Endothelial cell of umbilical vein (primary cell): ENCODE measurements around the gene KRTAP10-2. TPM values are rescaled to one million over a fixed set of nuclear protein-coding genes. Genes with fewer than 3 reads are reported as not detected.

Experiments
- BruUV-seq: library from RNA; stranded (reverse); fragments of 400-500 nt; replicated peaks from 2 replicates; lab custom pipeline; 2021; lab: Mats Ljungman, UMichigan
- CTCF ChIA-PET: fragments of 300-600, 350-600 bp; sonication (Branson Sonifier 250); formaldehyde crosslinking; loops from one replicate; lab custom pipeline; 2021; ENCODE audit warnings: antibody characterized with exemption, inconsistent platforms; lab: Charles Lee
- POLR2A ChIA-PET: fragments of 300-600, 350-600 bp; sonication (Branson Sonifier 250); formaldehyde crosslinking; loops from one replicate; lab custom pipeline; 2021; ENCODE audit warnings: antibody characterized with exemption, inconsistent platforms; lab: Charles Lee
- DNase-seq: peaks from one replicate; pipeline ENCODE4 v3.0.0-alpha.2; 2011; ENCODE audit warnings: low read depth, low spot score
- FAIRE-seq: peaks from 2 replicates; lab custom pipeline; 2011; peaks lifted over from hg19 to GRCh38; lab: Jason Lieb, UNC
- H2AFZ ChIP-seq: 2 replicates; pipeline ENCODE4 v1.6.0; 2012; ENCODE audit warnings: low read depth, low read length, control low read depth, inconsistent platforms
- H3K27ac ChIP-seq: 2 replicates; pipeline ENCODE4 v1.5.1; 2011; ENCODE audit warnings: low read depth, mild to moderate bottlenecking, control low read depth, low read length, moderate library complexity; ENCODE audit not compliant: insufficient read depth
- H3K27me3 ChIP-seq, 2 experiments: 2 replicates each; pipeline versions ENCODE4 v1.6.0 to v1.6.1; 2011; ENCODE audit warnings: low read length in 2 of 2, mixed read lengths in 1 of 2; ENCODE audit not compliant: control insufficient read depth in 2 of 2, insufficient read depth in 2 of 2
- H3K36me3 ChIP-seq, 2 experiments: 2 replicates in 1 of 2; 3 replicates in 1 of 2; pipeline ENCODE4 v1.5.1; 2011; ENCODE audit warnings: low read length in 2 of 2, mild to moderate bottlenecking in 1 of 2, moderate library complexity in 1 of 2; ENCODE audit not compliant: control insufficient read depth in 2 of 2, insufficient read depth in 2 of 2; ENCODE audit errors: extremely low read depth in 1 of 2
- H3K4me1 ChIP-seq: 3 replicates; pipeline ENCODE4 v1.5.1; 2011; ENCODE audit warnings: mild to moderate bottlenecking, low read length; ENCODE audit not compliant: control insufficient read depth, insufficient read depth; ENCODE audit errors: extremely low read depth
- H3K4me2 ChIP-seq: 2 replicates; pipeline ENCODE4 v1.6.1; 2011; ENCODE audit warnings: low read length, control low read depth, mixed read lengths; ENCODE audit not compliant: insufficient read depth
- H3K4me3 ChIP-seq, 3 experiments: fragments of 200-600 bp in 1 of 3; sonication (generic), shearing (Covaris generic) in 1 of 3; replicated peaks in 1 of 3; 2 replicates each; pipeline ENCODE4 v1.5.1; 2011 to 2016; ENCODE audit warnings: control low read depth in 3 of 3, low read length in 3 of 3, mild to moderate bottlenecking in 2 of 3, inconsistent platforms in 1 of 3, low read depth in 1 of 3, moderate library complexity in 1 of 3; ENCODE audit not compliant: insufficient read depth in 1 of 3
- H3K79me2 ChIP-seq: 2 replicates; pipeline ENCODE4 v1.6.0; 2012; ENCODE audit warnings: low read length, inconsistent platforms; ENCODE audit not compliant: control insufficient read depth, insufficient read depth
- H3K9ac ChIP-seq: replicated peaks from 2 replicates; pipeline ENCODE3; 2011; ENCODE audit warnings: low read length, control low read depth; ENCODE audit not compliant: insufficient read depth; ENCODE audit errors: extremely low read depth
- H3K9me1 ChIP-seq: replicated peaks from 3 replicates; pipeline ENCODE4 v1.6.0; 2011; ENCODE audit warnings: mild to moderate bottlenecking, low read length; ENCODE audit not compliant: control insufficient read depth, insufficient read depth; ENCODE audit errors: extremely low read depth
- H3K9me3 ChIP-seq: replicated peaks from 2 replicates; pipeline ENCODE4 v1.5.1; 2012; ENCODE audit warnings: low read length, inconsistent platforms; ENCODE audit not compliant: control insufficient read depth, insufficient read depth
- H4K20me1 ChIP-seq: replicated peaks from 2 replicates; pipeline ENCODE3; 2011; ENCODE audit warnings: mild to moderate bottlenecking, low read length; ENCODE audit not compliant: control insufficient read depth, insufficient read depth; ENCODE audit errors: extremely low read depth
- CTCF ChIP-seq, 2 donors: IDR thresholded peaks; 1 replicate in 1 of 2; 2 replicates in 1 of 2; pipeline ENCODE4 v1.5.1; 2011; ENCODE audit warnings: low read length in 2 of 2, mild to moderate bottlenecking in 2 of 2, moderate library complexity in 2 of 2, control low read depth in 1 of 2, inconsistent platforms in 1 of 2, low read depth in 1 of 2; ENCODE audit not compliant: insufficient read depth in 1 of 2; ENCODE audit errors: extremely low read depth in 1 of 2
- EZH2 ChIP-seq: IDR thresholded peaks from 2 replicates; pipeline ENCODE4 v1.6.1; 2012; ENCODE audit warnings: borderline replicate concordance, low read depth, mild to moderate bottlenecking, moderate library complexity, low read length, inconsistent platforms; ENCODE audit not compliant: severe bottlenecking
- FOS ChIP-seq: IDR thresholded peaks from 2 replicates; pipeline ENCODE4 v1.6.1; 2011; ENCODE audit warnings: mild to moderate bottlenecking, low read length, moderate library complexity, borderline replicate concordance; ENCODE audit not compliant: insufficient read depth
- GATA2 ChIP-seq: IDR thresholded peaks from 2 replicates; pipeline ENCODE4 v1.7.0; 2011; ENCODE audit warnings: low read depth, mild to moderate bottlenecking, moderate library complexity, mixed read lengths, low read length; ENCODE audit not compliant: insufficient read length, insufficient read depth
- JUN ChIP-seq: IDR thresholded peaks from 2 replicates; pipeline ENCODE4 v1.6.1; 2011; ENCODE audit warnings: borderline replicate concordance, low read depth; ENCODE audit not compliant: insufficient read length, insufficient read depth
- MAX ChIP-seq: IDR thresholded peaks from 2 replicates; pipeline ENCODE4 v1.6.1; 2011; ENCODE audit not compliant: insufficient read depth, insufficient read length
- MYC ChIP-seq: IDR thresholded peaks from one replicate; pipeline ENCODE4 v1.6.1; 2011; ENCODE audit warnings: mild to moderate bottlenecking, low read depth, low read length
- POLR2A ChIP-seq: IDR thresholded peaks from 2 replicates; pipeline ENCODE4 v1.6.1; 2012; ENCODE audit warnings: low read depth, mild to moderate bottlenecking, control low read depth, low read length
- POLR2AphosphoS5 ChIP-seq: IDR thresholded peaks from 2 replicates; pipeline ENCODE4 v1.6.1; 2012; ENCODE audit warnings: low read depth, mild to moderate bottlenecking, control low read depth, low read length, moderate library complexity; ENCODE audit not compliant: insufficient read depth
- dilution Hi-C: fragments of 300-500 bp; cut with MboI; formaldehyde crosslinking; loops from one replicate; pipeline ENCODE4 v1.15.0; 2019; ENCODE audit warnings: low sequenced_read_pairs; ENCODE audit not compliant: extremely low pct_ligation_motif_present
- intact Hi-C: fragments of 100-400 bp; cut with micrococcal nuclease; formaldehyde crosslinking; loops from one replicate; pipeline ENCODE4 v1.10.0; 2022
- polyA plus RNA-seq, 4 experiments: library from polyadenylated mRNA; depleted of rRNA in 3 of 4; stranded (reverse) in 3 of 4; unstranded in 1 of 4; fragments of >200 nt; gene quantifications; 2 replicates each; pipeline versions ENCODE4 v1.2.1 to v1.2.3, GENCODE V29; 2011 to 2012; ENCODE audit warnings: missing spikeins in 1 of 4
- total RNA-seq: library from RNA; stranded (reverse); gene quantifications from 2 replicates; pipeline ENCODE4 v1.2.3, GENCODE V29; 2021

KRTAP10-2 gene
- total and polyA plus RNA-seq, 2 donors (not counting 3 experiments of a cell fraction or from before 2014, with no cell fraction given), result not detected

GRCh38 chr21:44524414-44525371, 26.6 kb downstream of the KRTAP10-2 start:
- Histone ChIP-seq H3K9me1 (no peaks in the 10 kb centered on the region), H3K4me1 (no peaks in the 10 kb centered on the region), H2AFZ (no peak overlapping the region), H3K27me3 (no peaks in the 10 kb centered on the region), H3K4me2 (no peak overlapping the region), H3K4me3 (no peak overlapping the region), H3K9me3 (no peaks in the 10 kb centered on the region), H4K20me1 (no peaks in the 10 kb centered on the region), H3K79me2 (no peaks in the 10 kb centered on the region), H3K36me3 (no peaks in the 10 kb centered on the region), H3K27ac (no peak overlapping the region), H3K9ac (no peak overlapping the region)
- TF ChIP-seq FOS, result no peak
- TF ChIP-seq JUN, result no peak
- no peak for TF ChIP-seq GATA2
- no peak for FAIRE-seq
- intact Hi-C loops, result no loop called here
- CTCF ChIA-PET, result no interaction called here
- POLR2A ChIA-PET, result no interaction called here
- DNase-seq, result no peak
- BruUV-seq, result no TSS peak
- dilution Hi-C loops, result no loop called here

- BruUV-seq, result no TSS peak
- ChIA-PET POLR2A (no interaction called here), CTCF (no interaction called here)
- H3K9ac ChIP-seq, result no peak overlapping the region
- no peak overlapping the region for H2AFZ ChIP-seq
- no peaks in the 10 kb centered on the region for H3K36me3 ChIP-seq
- TF ChIP-seq MYC, result no peak
- no peak for TF ChIP-seq EZH2
- TF ChIP-seq MAX, result no peak
- TF ChIP-seq GATA2, result no peak
- TF ChIP-seq CTCF (IDR thresholded peaks at IDR 0.05; ENCODE audit: extremely low read depth in 1 of 2, insufficient read depth in 1 of 2, low read depth in 1 of 2, low read length in 2 of 2), result no peak
- TF ChIP-seq POLR2AphosphoS5, result no peak
- no peak for TF ChIP-seq POLR2A
- TF ChIP-seq JUN, result no peak
- no peak for TF ChIP-seq FOS
- FAIRE-seq (no peak), DNase-seq (no peak)
- H3K9me1 ChIP-seq, result no peaks in the 10 kb centered on the region
- H4K20me1 ChIP-seq, result no peaks in the 10 kb centered on the region
- no peak overlapping the region for H3K4me3 ChIP-seq
- no peaks in the 10 kb centered on the region for H3K79me2 ChIP-seq
- no peaks in the 10 kb centered on the region for H3K9me3 ChIP-seq
- no peaks in the 10 kb centered on the region for H3K4me1 ChIP-seq
- intact Hi-C loops (no loop called here), dilution Hi-C loops (no loop called here)
- H3K27me3 ChIP-seq, result no peaks in the 10 kb centered on the region
- H3K4me2 ChIP-seq, result no peak overlapping the region
- H3K27ac ChIP-seq, result no peak overlapping the region
Measured at GRCh38 chr21:44523567-44524413, 27.5 kb downstream of the KRTAP10-2 start.
